Choroid plexus epithelial cell (primary cell): Measurements from ENCODE around the gene ODAM.

Experiments
- DNase-seq: peaks from one replicate; pipeline ENCODE4 v3.0.0-alpha.2; 2010; ENCODE audit warnings: low read depth
- H3K4me3 ChIP-seq: 2 replicates; pipeline ENCODE4 v1.5.1; 2011; ENCODE audit warnings: low read depth, mild to moderate bottlenecking, control low read depth, low read length, moderate library complexity
- TF ChIP-seq, protein P1 (sequence below): conservative IDR thresholded peaks from 2 replicates; pipeline ENCODE4 v1.5.1; 2011; ENCODE audit warnings: low read depth, mild to moderate bottlenecking, control low read depth, inconsistent platforms, low read length, moderate library complexity

Gene ODAM

GRCh38 chr4:70179811-70180210 lies 15.7 kb upstream of the ODAM start:
- TF ChIP-seq, protein P1, sequence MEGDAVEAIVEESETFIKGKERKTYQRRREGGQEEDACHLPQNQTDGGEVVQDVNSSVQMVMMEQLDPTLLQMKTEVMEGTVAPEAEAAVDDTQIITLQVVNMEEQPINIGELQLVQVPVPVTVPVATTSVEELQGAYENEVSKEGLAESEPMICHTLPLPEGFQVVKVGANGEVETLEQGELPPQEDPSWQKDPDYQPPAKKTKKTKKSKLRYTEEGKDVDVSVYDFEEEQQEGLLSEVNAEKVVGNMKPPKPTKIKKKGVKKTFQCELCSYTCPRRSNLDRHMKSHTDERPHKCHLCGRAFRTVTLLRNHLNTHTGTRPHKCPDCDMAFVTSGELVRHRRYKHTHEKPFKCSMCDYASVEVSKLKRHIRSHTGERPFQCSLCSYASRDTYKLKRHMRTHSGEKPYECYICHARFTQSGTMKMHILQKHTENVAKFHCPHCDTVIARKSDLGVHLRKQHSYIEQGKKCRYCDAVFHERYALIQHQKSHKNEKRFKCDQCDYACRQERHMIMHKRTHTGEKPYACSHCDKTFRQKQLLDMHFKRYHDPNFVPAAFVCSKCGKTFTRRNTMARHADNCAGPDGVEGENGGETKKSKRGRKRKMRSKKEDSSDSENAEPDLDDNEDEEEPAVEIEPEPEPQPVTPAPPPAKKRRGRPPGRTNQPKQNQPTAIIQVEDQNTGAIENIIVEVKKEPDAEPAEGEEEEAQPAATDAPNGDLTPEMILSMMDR, result no peak
- DNase-seq, result no peak
- H3K4me3 ChIP-seq, result no peak overlapping the region

GRCh38 chr4:70181864-70182263 lies 13.7 kb upstream of the ODAM start:
- no peak for DNase-seq
- no peak overlapping the region for H3K4me3 ChIP-seq
- TF ChIP-seq, protein P1, result no peak

- DNase-seq, result no peak
- TF ChIP-seq, protein P1, result no peak
Measured at GRCh38 chr4:70182517-70183167, 12.9 kb upstream of the ODAM start.

GRCh38 chr4:70183168-70183939 lies 12.2 kb upstream of the ODAM start:
- DNase-seq, result peak; percentile 89
- TF ChIP-seq, protein P1, result peak; percentile 86

More at GRCh38 chr4:70182517-70183167, 12.9 kb upstream of the ODAM start:
- H3K4me3 ChIP-seq, result no peak overlapping the region

GRCh38 chr4:70183940-70184246 lies 11.6 kb upstream of the ODAM start:
- no peak overlapping the region for H3K4me3 ChIP-seq
- DNase-seq, result no peak
- TF ChIP-seq, protein P1, result no peak

More at GRCh38 chr4:70183168-70183939, 12.2 kb upstream of the ODAM start:
- no peak overlapping the region for H3K4me3 ChIP-seq

- no peak for DNase-seq
- TF ChIP-seq, protein P1, result no peak
- no peak overlapping the region for H3K4me3 ChIP-seq
Measured at GRCh38 chr4:70187216-70187615, 8.3 kb upstream of the ODAM start.

DNA sequence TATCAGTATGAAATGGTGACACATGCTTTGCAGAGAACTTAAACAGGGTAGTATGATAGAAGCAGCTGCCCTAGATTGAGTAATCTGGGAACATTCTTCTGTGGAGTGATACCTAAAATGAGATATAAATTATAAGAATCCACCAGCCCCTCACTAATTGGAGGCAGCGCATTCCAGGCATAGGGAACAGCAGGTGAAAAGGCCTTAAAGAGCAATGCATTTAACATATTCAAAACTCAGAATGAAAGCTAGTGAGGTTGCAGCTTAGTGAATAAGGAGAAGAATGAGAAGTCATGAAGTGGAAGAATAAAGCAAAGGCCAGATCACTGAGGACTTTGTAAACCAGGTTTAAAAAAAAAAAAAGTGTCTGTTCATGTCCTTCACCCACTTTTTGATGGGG lies 4.9 kb upstream of the ODAM start:
- TF ChIP-seq, protein P1, result no peak
- no peak overlapping the region for H3K4me3 ChIP-seq

More for the DNA sequence above, 4.9 kb upstream of the ODAM start:
- DNase-seq, result no peak
